NCI-H774 (cell line): Measurements from ENCODE around the gene PSORS1C2.

Experiments used
- DNase-seq: peaks from one replicate; lab custom pipeline; 2025; lab: John Stamatoyannopoulos, UW

Gene PSORS1C2

DNA sequence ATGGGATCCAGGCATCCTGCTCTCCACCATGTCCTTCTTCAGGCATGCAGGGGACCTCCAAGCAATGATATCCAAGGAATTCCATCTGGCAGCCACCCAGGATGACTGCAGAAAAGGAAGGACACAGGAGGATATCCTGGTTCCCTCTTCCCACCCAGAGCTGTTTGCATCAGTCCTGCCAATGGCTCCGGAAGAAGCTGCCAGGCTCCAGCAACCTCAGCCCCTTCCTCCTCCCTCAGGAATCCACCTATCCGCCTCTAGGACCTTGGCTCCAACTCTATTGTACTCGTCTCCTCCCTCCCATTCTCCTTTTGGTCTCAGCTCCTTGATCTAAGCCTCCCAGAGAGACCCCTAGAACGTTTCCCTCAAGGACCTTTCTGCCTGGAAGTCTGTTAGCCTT, 733 bp upstream of the PSORS1C2 start:
- DNase-seq: no peak

DNA sequence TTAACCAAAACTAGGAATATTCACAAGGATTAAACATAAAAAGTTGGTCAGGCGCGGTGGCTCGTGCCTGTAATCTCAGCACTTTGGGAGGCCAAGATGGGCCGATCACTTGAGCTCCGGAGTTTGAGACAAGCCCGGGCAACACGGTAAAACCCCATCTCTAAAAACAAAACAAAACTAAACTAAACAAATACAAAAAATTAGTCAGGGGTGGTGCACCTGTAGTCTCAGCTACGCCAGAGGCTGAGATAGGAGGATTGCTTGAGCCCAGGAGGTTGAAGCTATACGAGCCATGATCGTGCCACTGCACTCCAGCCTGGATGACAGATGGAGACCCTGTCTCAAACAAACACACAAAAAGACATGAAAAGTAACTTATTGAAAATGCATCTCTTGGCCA, 3.2 kb downstream of the PSORS1C2 start:
- DNase-seq: no peak

DNA sequence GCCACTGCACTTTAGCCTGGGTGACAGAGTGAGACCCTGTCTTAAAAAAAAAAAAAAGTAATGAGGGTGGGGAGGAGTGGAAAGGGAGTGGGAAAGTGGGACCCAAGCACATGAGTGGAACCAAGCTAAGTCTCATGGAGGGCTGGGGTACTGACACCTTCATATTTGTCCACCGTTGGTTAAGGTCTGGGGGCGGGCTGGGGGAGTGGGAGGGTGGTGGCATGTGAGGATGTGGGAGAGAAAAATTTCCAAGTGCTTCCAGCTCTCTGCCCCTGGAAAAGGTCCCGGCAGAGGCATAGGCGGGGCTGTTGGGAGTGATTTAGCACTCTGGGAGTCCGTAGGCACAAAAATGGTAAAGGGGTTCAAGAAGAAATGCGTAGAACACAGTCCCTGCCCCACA, 6.1 kb downstream of the PSORS1C2 start:
- DNase-seq: no peak

DNA sequence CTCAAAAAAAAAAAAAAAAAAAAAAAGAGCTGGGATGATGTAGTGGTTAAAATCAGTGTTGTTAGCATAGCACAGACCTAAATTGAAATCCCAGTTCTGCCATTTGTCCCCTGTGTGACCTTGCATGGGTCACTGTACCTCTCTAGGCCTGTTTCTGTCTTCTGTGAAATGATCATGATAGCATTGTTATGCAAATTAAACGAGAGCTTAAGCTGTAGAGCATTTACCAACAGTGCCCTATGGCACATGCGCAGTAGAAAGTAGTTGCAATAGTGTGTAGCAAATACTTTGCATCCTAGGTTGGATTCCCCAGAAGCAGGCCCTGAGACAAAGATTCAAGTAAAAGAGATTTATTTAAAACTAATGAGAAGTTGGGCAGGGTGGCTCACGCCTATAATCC, 7.3 kb downstream of the PSORS1C2 start:
- DNase-seq: no peak

DNA sequence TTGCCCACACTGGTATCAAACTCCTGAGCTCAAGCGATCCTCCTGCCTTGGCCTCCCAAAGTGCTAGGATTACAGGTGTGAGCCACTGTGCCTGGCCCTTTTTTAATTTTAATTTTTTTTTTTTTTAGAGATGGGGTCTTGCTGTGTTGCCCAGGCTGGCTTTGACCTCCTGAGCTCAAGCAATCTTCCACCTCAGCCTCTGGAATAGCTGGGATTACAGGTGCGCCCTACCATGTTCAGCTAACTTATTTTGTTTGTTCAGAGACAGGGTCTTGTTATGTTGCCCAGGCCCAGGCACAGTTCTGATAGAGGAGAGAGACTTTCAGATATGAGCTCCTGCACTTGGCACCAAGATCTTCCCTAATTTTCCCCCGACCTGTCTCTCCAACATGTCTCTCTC, 8.1 kb downstream of the PSORS1C2 start:
- no peak for DNase-seq

DNA sequence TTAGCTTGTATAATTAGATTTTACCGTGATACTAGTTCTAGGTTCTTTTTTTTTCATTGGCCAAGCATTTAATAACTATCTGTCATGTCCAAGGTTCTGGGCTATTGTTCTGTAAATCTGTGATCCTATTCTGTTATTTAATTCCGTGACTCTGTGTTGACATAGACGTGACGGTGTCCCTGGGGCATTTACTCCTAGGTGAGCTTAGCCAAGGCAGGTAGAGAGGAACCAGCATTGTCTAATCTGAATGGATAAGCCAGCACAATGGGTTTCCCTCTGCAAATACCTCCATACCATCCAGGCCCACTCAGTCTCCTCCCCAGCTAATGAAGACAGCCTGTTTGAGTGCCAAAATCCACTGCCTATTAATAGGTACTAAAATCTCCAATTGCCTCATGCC, 9.7 kb downstream of the PSORS1C2 start:
- no peak for DNase-seq

DNA sequence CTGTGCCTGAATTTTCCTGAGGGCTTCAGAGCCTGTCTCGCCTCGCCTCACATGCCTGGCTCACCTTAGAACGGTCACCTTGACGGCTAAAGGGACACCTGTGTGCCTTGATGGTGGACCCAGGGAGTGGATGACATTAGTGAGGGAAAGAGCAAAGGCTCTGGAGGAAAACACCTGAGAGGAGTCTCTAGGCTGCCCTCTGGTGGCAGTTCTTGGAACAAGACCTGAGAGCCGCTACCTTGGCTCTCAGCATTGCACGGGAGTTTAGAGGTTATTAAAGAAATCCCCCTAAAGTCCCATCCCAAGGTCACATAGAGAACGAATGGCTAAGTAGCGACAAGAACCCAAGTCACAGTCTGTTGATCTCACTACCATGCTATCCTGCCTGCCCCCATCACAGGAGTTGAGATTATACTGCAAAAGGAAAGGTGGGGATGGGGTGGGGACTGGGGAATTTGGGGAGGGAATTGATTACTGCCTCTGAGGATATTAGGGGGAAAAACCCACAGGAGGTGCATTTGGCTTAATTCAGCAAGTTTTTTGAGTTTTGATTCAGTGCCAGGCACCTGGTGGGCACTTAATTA, 10.7 kb downstream of the PSORS1C2 start:
- peak; percentile 42 for DNase-seq

DNA sequence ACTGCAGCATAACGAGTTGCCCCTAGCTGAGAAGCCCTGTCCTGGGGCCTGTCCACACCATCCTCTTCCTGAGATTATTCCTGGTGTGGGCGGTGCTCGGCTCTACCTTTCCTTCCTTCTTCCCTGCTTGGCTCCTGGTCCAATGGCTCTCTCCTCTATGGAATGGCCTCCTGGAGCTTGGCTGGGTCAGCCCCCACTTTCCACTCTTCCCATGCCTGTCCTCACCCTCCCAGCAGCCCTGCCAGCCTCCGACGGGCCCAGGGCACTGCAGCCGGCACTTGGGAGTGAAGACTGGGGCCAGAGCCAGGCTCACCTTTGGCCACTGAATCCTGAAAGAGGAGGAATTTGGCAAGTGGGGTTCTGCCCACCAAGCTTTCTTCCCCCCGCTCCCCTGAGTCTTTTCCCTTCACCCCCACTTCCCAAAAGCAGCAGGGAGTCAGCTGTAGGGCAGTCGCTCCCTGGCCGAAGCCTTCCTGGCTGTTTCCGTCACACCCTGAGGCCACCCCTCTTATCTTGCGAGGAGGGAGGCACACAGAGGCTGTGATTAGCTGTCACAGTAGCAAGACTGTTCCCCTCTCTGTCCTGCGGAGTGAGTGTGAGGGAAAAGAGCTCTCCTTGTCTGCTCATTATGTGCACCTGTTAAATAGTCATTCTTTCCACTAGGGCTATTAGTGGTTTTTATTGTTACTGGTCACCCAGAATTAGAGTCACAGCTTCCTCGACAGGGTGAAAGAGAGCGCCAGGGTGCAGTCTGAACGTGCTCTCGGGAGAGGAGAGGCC, 12.3 kb downstream of the PSORS1C2 start:
- no peak for DNase-seq

DNA sequence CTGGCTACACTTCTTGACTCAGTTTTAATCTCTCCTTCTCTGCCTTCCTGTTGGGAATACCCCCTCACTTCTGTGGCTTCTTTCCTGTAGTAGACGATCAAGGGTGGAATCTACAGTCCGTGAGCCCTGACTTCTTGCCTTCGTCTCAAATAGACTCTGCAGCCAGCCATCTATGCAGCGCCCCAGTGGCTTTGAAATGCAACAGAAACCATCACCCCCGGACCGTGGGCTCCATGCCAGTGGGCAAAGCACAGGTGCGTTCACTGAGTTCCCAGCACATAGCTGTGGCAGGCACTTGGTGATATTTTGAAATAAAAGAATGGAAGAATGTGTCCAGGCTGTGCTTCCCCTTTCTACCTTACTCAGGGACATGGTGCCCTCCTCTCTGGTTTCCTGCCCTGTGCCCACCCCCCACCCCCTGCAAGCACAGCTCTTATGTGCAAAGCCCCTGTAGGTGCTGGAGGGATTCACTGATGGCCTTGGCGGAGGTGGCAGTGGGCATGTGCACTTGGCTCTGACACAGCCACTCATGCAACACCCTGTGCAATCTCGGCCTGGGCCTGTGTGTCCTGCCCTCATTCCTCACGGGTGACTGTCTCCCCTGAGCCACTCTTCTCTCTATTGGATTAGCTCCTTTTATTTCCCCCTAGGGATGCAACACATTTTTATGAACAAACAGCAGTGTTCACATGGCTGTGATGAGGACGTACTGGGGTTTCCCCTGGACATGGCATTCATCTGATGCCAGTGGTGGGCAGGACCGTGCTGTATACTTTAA, 13.1 kb downstream of the PSORS1C2 start:
- no peak for DNase-seq

DNA sequence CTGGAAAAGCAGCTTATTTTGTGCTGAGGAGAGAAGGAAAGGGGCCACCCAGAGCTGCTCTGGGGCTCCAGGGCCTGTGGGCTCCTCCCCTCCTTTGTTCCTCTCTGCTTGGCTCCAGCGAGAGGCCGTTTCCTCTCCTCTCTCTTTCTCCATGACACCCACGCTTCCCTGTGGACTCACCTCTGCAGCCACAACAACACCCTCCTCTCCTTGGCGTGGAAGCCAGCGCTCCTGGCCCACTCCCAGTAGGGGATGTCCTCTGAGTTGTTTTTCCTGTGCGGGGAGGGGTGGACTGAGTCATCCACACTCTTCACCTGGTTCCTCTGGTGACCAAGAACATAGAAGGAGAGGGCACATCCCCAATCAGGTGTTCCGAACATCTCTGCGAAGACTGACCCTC, 13.7 kb downstream of the PSORS1C2 start:
- no peak for DNase-seq

DNA sequence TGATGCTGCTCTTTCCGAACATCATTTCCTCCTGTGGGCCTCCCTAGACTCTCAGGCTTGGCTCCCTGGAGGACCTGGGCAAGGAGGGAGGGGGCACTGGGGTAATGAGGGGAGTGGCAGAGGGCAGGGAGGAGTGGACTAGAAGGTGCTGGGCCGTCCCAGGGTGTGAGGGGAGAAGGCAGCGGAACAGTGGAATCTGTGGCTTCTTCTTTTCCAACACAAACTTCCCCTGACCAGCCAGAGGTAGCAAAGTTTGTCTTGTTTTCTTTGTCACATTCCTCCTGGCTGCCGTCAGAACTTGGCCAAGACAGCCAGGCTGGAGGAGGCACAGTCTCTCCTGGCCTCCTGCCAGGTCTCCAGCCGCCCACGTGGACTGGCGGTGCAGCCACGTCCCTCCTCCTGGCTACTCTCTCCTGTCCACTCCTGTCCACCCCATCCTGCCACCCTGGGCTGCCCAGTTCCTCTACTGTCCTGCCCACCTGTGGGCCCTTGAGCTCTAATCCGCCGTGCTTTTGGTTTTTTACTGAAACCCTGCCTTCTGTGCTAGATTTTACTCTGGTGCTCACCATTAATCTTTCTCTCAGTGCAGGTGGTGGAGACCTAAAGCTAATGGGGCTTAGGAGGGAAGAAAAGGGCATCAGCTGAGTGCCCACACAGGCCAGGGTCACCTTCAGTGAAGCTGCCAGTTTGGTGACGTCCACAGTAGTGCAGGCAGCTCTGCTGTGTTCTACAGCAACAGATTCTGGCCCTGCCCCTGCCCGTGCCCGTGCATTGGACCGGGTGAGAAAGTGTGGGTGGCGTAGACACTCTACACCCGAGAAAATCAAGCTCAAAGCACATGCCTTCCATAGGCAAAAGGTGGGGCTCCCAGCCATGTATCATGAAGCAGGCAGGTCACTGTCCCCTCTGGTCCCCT, 15.8 kb downstream of the PSORS1C2 start:
- no peak for DNase-seq

DNA sequence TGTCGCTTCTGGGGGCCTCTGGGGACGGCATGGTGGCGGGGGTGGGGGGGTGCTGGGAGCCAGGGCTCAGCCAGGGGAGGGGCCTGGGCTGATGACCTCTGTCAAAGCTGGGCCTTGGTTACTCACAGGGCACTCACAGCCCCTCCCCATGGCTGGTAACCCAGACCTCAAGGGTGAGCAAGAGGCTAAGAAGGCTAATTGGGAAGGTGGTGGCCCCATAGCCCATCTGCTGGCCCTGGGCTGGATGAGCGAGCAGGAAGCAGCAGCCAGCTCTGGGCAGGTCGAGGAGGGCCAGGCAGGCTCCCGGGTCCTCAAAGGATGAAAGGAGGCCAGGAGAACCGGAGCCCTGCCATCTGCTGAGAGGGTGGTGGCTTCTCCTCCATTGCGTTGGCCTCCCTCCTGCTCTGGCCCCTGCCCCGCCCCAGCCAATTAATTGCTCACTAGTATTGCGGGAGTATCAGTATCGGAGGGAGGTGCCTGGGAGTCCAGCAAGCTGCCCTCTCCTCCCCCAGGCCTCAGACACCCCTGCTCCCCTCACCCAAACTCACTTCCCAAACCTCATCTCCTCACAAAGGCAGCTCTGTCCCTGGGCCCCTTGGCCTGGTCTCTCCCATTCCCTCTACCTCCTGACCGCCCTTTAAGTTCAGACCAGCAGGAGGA, 17.6 kb downstream of the PSORS1C2 start:
- no peak for DNase-seq

DNA sequence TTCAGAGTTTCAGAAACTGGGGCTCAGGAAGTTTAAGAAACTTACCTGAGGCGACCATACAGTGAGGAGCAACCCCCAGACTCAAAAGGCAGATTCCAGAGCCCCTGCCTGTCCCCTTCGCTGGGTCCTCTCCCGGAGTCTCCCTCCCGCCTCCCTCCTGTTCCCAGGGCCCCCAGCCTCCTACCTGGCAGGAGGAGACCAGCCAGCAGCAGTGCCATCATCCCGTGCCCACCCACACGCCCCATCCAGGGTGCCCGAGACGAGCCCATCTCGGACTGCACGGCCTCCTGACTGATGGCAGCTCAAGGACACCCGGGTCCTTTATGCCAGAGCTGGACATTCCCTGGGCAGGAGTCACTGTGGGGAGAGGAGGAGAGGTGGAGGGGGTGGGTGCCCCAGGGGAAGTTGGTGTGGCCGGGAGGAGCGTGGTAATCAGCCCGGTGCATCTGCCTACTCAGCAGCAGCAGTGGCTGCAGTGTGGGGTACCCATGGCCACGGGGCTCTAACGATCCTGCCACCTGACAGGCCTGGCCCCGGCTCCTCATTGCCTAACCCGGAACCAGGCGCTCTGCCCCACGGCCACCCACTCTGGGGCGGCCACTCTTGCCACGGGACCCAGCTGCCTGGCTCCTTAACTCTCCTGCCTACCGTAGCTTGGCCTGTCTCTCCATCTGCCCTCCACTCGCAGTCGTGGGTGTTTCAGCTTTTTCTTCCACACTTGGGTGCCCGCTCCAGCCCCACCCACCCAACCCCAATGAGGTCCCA, 18.5 kb downstream of the PSORS1C2 start, which contains the start of gene CDSN:
CDSN (minus strand) TSS at position 296 of the 765 bp plus-strand sequence; CDS start at position 269, 27 bp downstream.
- DNase-seq: no peak

DNA sequence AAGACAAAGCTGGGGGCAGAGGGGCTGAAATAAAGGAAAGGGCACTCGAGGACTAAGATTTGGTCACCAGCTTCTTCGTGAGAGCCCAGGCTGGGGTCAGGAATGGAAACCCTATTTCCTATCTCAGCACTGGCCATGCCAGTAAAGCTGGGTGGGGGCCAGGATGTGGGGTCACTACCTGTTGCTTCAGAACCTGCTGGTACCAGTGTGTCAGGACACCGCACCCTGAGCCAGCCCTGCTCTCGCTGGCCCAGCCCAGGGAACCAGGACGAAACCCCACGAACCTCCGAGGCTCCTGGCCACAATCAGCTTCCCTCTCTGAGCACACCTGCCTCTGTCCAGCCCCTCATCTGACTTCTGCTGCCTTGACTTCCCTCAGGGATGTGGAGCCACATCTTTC, 20.7 kb downstream of the PSORS1C2 start:
- no peak for DNase-seq

DNA sequence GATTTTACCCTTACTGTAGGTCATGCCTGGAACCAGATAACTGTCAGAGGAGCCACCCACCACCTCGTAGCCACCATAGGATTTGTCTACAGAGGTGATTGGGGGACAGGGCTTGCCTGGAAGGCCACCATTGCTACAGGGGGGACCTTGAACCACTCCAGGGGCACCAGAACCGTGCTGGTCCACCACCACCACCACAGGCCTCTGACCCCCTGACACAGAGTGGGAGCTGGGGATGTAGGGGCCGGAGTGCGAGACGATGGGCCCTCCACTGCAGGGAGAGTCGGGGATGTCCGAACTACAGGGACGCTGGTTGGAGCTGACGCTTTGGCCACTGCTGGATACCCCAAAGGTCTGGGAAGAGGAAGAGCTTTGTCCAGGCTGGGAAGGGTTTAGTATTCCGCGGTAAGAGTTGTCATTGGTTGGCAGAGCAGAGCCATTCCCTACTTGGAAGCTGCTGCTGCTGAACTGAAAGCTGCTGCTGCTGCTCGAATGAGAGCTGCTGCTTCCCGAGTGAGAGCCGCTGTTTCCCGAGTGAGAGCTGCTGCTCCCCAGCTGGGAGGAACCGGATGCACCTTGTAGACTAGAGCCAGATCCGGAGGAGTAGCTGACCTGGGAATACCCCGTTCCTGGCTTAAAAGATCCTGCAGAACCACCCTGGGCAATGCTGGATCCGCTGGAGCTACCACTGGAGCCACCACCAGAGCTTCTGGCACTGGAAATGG, 22.0 kb downstream of the PSORS1C2 start:
- DNase-seq: no peak

DNA sequence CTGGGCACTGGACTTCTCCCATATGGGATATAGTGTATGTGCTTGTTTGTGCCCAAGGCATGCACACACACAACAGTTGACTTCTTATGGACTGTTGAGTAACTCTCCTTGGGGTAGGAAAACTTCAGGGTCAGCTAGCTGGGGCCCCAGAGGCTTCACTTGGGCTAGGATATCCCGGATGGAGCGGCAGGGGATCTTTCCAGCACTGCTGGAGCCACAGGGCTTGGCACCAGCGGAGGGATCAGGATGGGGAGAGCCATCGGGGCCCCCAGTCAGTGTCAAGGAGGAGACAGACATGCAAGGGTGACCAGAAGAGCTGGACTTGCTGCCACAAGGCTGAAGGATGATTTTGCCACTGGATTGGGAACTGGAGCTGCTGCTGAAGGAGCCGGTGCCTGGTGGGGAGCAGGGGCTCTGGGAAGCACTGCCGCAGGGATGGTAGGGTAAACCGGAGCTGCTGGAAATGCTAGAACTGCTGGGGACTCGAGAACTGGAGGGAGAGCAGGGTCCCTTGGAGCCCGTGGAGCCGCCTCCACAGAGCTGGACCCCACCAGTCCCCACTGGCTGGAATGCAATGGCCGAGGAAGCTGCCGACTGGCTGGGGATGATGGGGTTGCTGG, 22.8 kb downstream of the PSORS1C2 start:
- no peak for DNase-seq

DNA sequence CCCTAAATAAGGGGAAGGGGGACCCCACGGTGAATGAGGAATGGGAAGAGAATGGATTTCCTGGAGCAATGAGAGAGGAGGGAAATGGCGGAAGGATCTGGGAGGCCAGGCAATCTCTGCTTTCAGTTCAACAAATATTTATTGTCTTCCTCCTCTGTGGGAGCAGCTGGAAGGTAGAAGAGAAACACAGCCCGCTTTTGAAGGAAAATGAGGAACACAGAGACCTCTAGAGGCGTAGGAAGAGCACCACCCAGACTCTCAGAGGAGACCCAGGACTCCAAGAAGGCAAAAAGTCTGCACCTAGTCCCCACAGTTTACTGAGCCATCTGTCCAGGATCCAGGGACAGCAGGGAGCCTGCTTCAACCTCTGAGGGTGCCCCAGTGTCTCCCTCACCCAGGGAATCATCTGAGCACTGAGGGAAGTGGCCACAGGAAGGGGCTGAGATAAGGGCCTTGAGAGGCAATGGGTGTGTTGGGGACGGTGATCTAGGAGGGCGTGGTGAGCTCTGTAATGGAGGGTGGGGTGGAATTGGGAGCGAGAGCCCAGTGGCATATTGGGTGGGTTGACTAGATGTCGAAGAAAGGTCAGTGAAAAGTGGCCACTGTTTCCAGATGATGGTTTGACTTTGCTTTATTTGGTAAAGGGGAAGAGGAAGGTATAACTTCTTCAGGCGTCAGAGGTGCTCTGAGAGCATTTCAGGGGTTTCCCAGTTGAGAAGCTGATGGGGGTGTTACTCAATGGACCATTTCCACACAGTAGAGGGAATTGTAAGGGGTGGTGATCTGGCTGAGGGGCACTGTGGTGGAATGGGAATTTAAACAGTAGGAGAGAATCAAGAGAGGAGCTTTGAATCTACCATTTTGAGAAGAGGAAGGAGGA, 23.7 kb downstream of the PSORS1C2 start:
- DNase-seq: no peak

DNA sequence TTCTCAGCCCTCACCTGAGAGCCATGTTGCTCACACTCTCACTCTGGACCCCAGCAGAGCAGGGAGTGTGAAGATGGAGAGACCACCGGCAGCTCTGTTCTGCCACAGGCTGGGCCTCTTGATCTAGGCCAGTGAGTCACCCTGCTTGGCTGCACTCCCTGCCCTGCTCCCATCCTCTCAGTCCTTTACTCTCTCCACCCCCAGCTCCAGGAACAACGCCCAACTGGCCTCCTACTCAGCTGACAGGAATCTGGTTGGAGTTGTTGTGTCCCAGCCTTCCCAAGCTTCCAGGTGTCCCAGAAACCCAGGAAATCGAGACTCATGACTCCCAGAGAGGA, 24.4 kb downstream of the PSORS1C2 start, which contains the start of gene PSORS1C1:
PSORS1C1 (plus strand) TSS at position 260 of the 338 bp plus-strand sequence. CDS start 14,833 bp downstream, outside the sequence.
- no peak for DNase-seq
